ENCODE measurements around the gene SLC23A3.

GRCh38 chr2:219169930-219170654 is at the start of gene SLC23A3:
- TF ChIP-seq POLR2A (IDR thresholded peaks at IDR 0.05) (no peak), CTCF (IDR thresholded peaks at IDR 0.05) (no peak)

Data from uterus (tissue), 2 donors.